T-helper 2 cell (primary cell): ENCODE measurements around the gene RPS23.
A peak's percentile ranks its signal among the peaks of the same experiment; 100 is the strongest.

Experiments
- DNase-seq, 5 experiments: peaks; one replicate each; pipeline versions ENCODE4 v3.0.0 to v3.0.0-alpha.2; 2012 to 2022

RPS23 gene

GRCh38 chr5:82244151-82244550, 34.0 kb downstream of the RPS23 start:
- no peak for DNase-seq

- DNase-seq = no peak
These were observed 43.3 kb downstream of the RPS23 start for GRCh38 chr5:82234885-82235284.

DNA sequence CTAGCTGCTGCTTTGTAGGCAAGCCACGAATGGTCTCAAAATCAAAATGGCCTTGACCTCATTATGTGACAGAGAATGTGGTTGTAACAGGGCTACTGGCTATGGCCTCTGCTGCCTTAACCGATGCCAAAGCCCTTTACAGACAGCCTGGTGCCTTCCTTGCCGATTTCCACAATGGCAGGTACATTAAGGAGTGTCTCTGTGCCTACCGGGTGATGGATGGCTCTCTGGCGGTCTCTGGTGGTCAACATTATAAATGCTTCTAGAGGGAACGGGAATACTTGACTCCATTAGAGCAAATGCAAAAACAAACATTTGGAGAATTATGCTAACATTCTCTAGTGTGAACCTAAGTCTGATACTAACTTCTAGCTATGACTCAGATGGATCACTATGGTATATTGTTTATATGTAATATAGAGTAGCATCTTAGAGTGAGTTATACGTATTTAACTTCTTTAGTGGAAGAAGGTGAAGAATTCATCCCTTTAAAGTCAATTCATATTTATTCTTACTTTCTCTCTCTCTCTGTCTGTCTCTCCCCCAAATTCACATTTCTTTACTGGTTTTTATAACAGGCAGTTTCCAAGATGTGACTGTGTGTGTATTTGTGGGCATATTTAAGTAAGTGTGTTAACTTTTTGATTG, 52.5 kb downstream of the RPS23 start:
- peak; percentile 10 to 63 (median 32) for DNase-seq
